WTC11 (cell line): Measurements from ENCODE around the gene FAM43A. TPM values are rescaled to one million over a fixed set of nuclear protein-coding genes. Genes with fewer than 3 reads are reported as not detected.

Experiments
- ATAC-seq: fragments of 200-7000 bp; cut with Tn5 transposase; 2 replicates; pipeline ENCODE4 v1.10.0; 2021; ENCODE audit warnings: mild to moderate bottlenecking, moderate library complexity
- CTCF ChIA-PET: fragments of 300-600 bp; sonication (Branson Sonifier 250); formaldehyde crosslinking; loops from one replicate; lab custom pipeline; 2021; ENCODE audit warnings: antibody characterized with exemption; lab: Charles Lee
- POLR2A ChIA-PET: fragments of 350-600 bp; sonication (Branson Sonifier 250); formaldehyde crosslinking; loops from one replicate; lab custom pipeline; 2021; ENCODE audit warnings: antibody characterized with exemption; lab: Charles Lee
- DNase-seq: peaks from one replicate; pipeline ENCODE4 v3.0.0; 2021; ENCODE audit warnings: low spot score
- H3K27ac Mint-ChIP-seq: 2 replicates; pipeline ENCODE4 v1.8.0; 2021; ENCODE audit warnings: mixed read lengths
- H3K27me3 Mint-ChIP-seq: 2 replicates; pipeline ENCODE4 v1.8.0; 2021; ENCODE audit warnings: low read depth, mild to moderate bottlenecking, moderate library complexity, mixed read lengths
- H3K36me3 Mint-ChIP-seq: 2 replicates; pipeline ENCODE4 v1.8.0; 2021; ENCODE audit warnings: mixed read lengths
- H3K4me1 Mint-ChIP-seq: 2 replicates; pipeline ENCODE4 v1.8.0; 2022; ENCODE audit warnings: mixed read lengths
- H3K4me3 Mint-ChIP-seq: 2 replicates; pipeline ENCODE4 v1.8.0; 2021; ENCODE audit warnings: mild to moderate bottlenecking, moderate library complexity, mixed read lengths
- H3K9me3 Mint-ChIP-seq: 2 replicates; pipeline ENCODE4 v1.8.0; 2021; ENCODE audit warnings: mixed read lengths
- ARID4B ChIP-seq: sonication (generic); formaldehyde crosslinking; IDR thresholded peaks from 2 replicates; pipeline ENCODE4 v1.8.0; 2023; ENCODE audit warnings: missing genetic modification reagents, mild to moderate bottlenecking, borderline replicate concordance
- CREB1 ChIP-seq: sonication (generic); formaldehyde crosslinking; IDR thresholded peaks from 2 replicates; pipeline ENCODE4 v1.8.0; 2023; ENCODE audit warnings: mild to moderate bottlenecking, missing genetic modification reagents
- CTCF ChIP-seq: fragments of 200-600 bp; IDR thresholded peaks from 2 replicates; pipeline ENCODE4 v1.8.0; 2022; ENCODE audit warnings: antibody characterized with exemption
- FOXK1 ChIP-seq: sonication (generic); formaldehyde crosslinking; IDR thresholded peaks from 2 replicates; pipeline ENCODE4 v1.8.0; 2022; ENCODE audit warnings: mild to moderate bottlenecking, moderate library complexity, missing genetic modification reagents
- FOXP1 ChIP-seq: sonication (generic); formaldehyde crosslinking; IDR thresholded peaks from 2 replicates; pipeline ENCODE4 v1.8.0; 2022; ENCODE audit warnings: missing genetic modification reagents, mild to moderate bottlenecking, moderate library complexity, borderline replicate concordance
- NFYB ChIP-seq: sonication (generic); formaldehyde crosslinking; conservative IDR thresholded peaks from 2 replicates; pipeline ENCODE4 v1.8.0; 2022; ENCODE audit warnings: low read depth, missing genetic modification reagents
- OVOL2 ChIP-seq: fragments of 250-450 bp; sonication (Bioruptor Pico); IDR thresholded peaks from 2 replicates; pipeline ENCODE4 v1.9.0; 2021; ENCODE audit warnings: mild to moderate bottlenecking, borderline replicate concordance
- PRDM15 ChIP-seq: sonication (generic); formaldehyde crosslinking; IDR thresholded peaks from 2 replicates; pipeline ENCODE4 v1.8.0; 2022; ENCODE audit warnings: missing genetic modification reagents
- SMAD3 ChIP-seq: sonication (generic); formaldehyde crosslinking; IDR thresholded peaks from 2 replicates; pipeline ENCODE4 v1.8.0; 2022; ENCODE audit warnings: missing genetic modification reagents, mild to moderate bottlenecking, borderline replicate concordance
- TP53 ChIP-seq: sonication (generic); formaldehyde crosslinking; IDR thresholded peaks from 2 replicates; pipeline ENCODE4 v1.8.1; 2023; ENCODE audit warnings: mild to moderate bottlenecking, missing genetic modification reagents
- ZBTB43 ChIP-seq: sonication (generic); formaldehyde crosslinking; IDR thresholded peaks from 2 replicates; pipeline ENCODE4 v1.8.1; 2023; ENCODE audit warnings: mild to moderate bottlenecking, missing genetic modification reagents
- ZMAT4 ChIP-seq: fragments of 250-450 bp; sonication (Bioruptor Pico); IDR thresholded peaks from 2 replicates; pipeline ENCODE4 v1.9.0; 2021; ENCODE audit warnings: mild to moderate bottlenecking
- ZNF423 ChIP-seq: fragments of 250-450 bp; sonication (Bioruptor Pico); IDR thresholded peaks from 2 replicates; pipeline ENCODE4 v2.1.2; 2022; ENCODE audit warnings: mild to moderate bottlenecking, moderate library complexity
- total RNA-seq: library from RNA; stranded (reverse); gene quantifications from 3 replicates; pipeline ENCODE4 v1.2.3, GENCODE V29; 2021

The FAM43A gene
- total RNA-seq, 1 experiment from 2014 or later: 2.6 TPM

GRCh38 chr3:194687638-194688199, 2.0 kb downstream of the FAM43A start (continued):
- peak; percentile 27; the same call in 1 of the 2 replicates for TF ChIP-seq ARID4B (CRISPR knock-in tag)
- peak; percentile 55; the same call in 1 of the 2 replicates for TF ChIP-seq FOXK1 (CRISPR knock-in tag)
- no peak for TF ChIP-seq OVOL2 (CRISPR knock-in tag)
- peak; percentile 31; the same call in 1 of the 2 replicates for TF ChIP-seq CTCF
- peak; percentile 13; the same call in 1 of the 2 replicates for TF ChIP-seq FOXP1 (CRISPR knock-in tag)
- no peak for TF ChIP-seq PRDM15 (CRISPR knock-in tag)

- no peaks in the 10 kb centered on the region for H3K36me3 Mint-ChIP-seq
- H3K9me3 Mint-ChIP-seq: no peaks in the 10 kb centered on the region
- ATAC-seq: peak; percentile 20
- H3K27me3 Mint-ChIP-seq: peaks cover 43% of the 10 kb centered on the region
- ChIA-PET CTCF (interaction anchor here (0.6 to 3.6 kb wide), 49 partner anchors 13 to 582 kb away, joined by 3 to 45 read pairs (median 5); partner anchors contain the start of genes LSG1 and XXYLT1), POLR2A (interaction anchor here (1.1 to 2.3 kb wide), 3 partner anchors 16 to 582 kb away, joined by 3 to 9 read pairs (median 8); partner anchors contain the start of genes LSG1 and XXYLT1)
- H3K27ac Mint-ChIP-seq: no peak overlapping the region
- peaks cover 37% of the 10 kb centered on the region for H3K4me1 Mint-ChIP-seq
- peak; percentile 48 for DNase-seq
- TF ChIP-seq ZBTB43 (CRISPR knock-in tag) (no peak), CREB1 (CRISPR knock-in tag) (no peak)
- H3K4me3 Mint-ChIP-seq: peak overlapping the region; percentile 64
Measured at GRCh38 chr3:194688200-194688740, 2.6 kb downstream of the FAM43A start.

GRCh38 chr3:194688946-194689345, 3.3 kb downstream of the FAM43A start:
- Mint-ChIP-seq H3K27me3 (peaks cover 39% of the 10 kb centered on the region), H3K4me3 (peak overlapping the region; percentile 64), H3K27ac (no peak overlapping the region; the same call in 1 of the 2 replicates), H3K9me3 (no peaks in the 10 kb centered on the region), H3K4me1 (peaks cover 38% of the 10 kb centered on the region), H3K36me3 (no peaks in the 10 kb centered on the region)
- ATAC-seq (no peak), DNase-seq (no peak)
- POLR2A ChIA-PET: interaction anchor here (1.1 kb wide), 1 partner anchor 59 kb away, joined by 3 read pairs; no protein-coding TSS in a partner anchor
- no peak for TF ChIP-seq SMAD3
- TF ChIP-seq TP53 (CRISPR knock-in tag): no peak
- TF ChIP-seq ZNF423 (CRISPR knock-in tag): no peak
- no peak for TF ChIP-seq NFYB (CRISPR knock-in tag)
- TF ChIP-seq ZMAT4: no peak
- CTCF ChIA-PET: interaction anchor here (0.6 to 3.6 kb wide), 7 partner anchors 17 to 572 kb away, joined by 3 to 45 read pairs (median 15); partner anchors contain the start of gene LSG1
